Thymus (tissue), 14 donors: ENCODE results near the gene ZNF316. TPM values are rescaled to one million over a fixed set of nuclear protein-coding genes. Genes with fewer than 3 reads are reported as not detected.
A peak's percentile ranks its signal among the peaks of the same experiment; 100 is the strongest.

Source experiments
- DNase-seq, 9 donors: peaks; one replicate each; pipeline ENCODE4 v3.0.0-alpha.2; 2013; ENCODE audit warnings: low spot score in 9 of 9, low read depth in 6 of 9, missing footprints in 1 of 9
- H3K27ac ChIP-seq, 2 donors: one replicate each; pipeline ENCODE4 v1.5.1; 2013; ENCODE audit warnings: control low read depth in 1 of 2, low read depth in 1 of 2, low read length in 1 of 2, mild to moderate bottlenecking in 1 of 2, moderate library complexity in 1 of 2
- H3K27me3 ChIP-seq, 2 donors: one replicate each; pipeline ENCODE4 v1.5.1; 2013; ENCODE audit warnings: low read length in 1 of 2; ENCODE audit not compliant: control insufficient read depth in 2 of 2, insufficient read depth in 1 of 2
- H3K36me3 ChIP-seq, 2 donors: one replicate each; pipeline ENCODE4 v1.5.1; 2013; ENCODE audit warnings: low read length in 1 of 2, mild to moderate bottlenecking in 1 of 2, moderate library complexity in 1 of 2; ENCODE audit not compliant: control insufficient read depth in 2 of 2, insufficient read depth in 2 of 2
- H3K4me1 ChIP-seq, 2 donors: one replicate each; pipeline ENCODE4 v1.5.1; 2013; ENCODE audit warnings: low read length in 2 of 2; ENCODE audit not compliant: control insufficient read depth in 2 of 2, insufficient read depth in 2 of 2
- H3K4me3 ChIP-seq, 2 donors: one replicate each; pipeline ENCODE4 v1.5.1; 2013; ENCODE audit warnings: low read length in 2 of 2, control low read depth in 1 of 2, mild to moderate bottlenecking in 1 of 2
- H3K9me3 ChIP-seq, 2 donors: one replicate each; pipeline ENCODE4 v1.5.1; 2013; ENCODE audit warnings: low read length in 1 of 2, mild to moderate bottlenecking in 1 of 2; ENCODE audit not compliant: control insufficient read depth in 2 of 2, insufficient read depth in 1 of 2
- WGBS: extraction: QIAGEN DNeasy Blood & Tissue Kit; methylation state at CpG from one replicate; pipeline ENCODE4 v1.1.7; 2013; 5-methylcytosine and 5-hydroxymethylcytosine counted together
- long read RNA-seq, 10 donors: transcript quantifications; one replicate each; lab custom pipeline, GENCODE V29; 2026
- polyA plus RNA-seq: library from polyadenylated mRNA; stranded (reverse); fragments of 200-250 nt; gene quantifications from one replicate; pipeline ENCODE4 v1.2.3, GENCODE V29; 2013
- total RNA-seq: library from RNA; stranded (reverse); fragments of 120-200 nt; gene quantifications from one replicate; pipeline ENCODE4 v1.2.4, GENCODE V29; 2013
- donor health status: healthy.

ZNF316 gene
- 8.0 TPM for total RNA-seq
- polyA plus RNA-seq: 40.3 TPM
- long read RNA-seq, donor 1: 0 reads
- long read RNA-seq, donor 2: 0 reads
- long read RNA-seq, donor 3, full-length matches to known transcripts: 3 of 3 reads
- long read RNA-seq, donor 3, partial matches to known transcripts: 0 of 3 reads
- long read RNA-seq, donor 3, other reads (novel, unspliced or antisense): 0 of 3 reads
- long read RNA-seq, donor 4, full-length matches to known transcripts: 2 of 2 reads
- long read RNA-seq, donor 4, partial matches to known transcripts: 0 of 2 reads
- long read RNA-seq, donor 4, other reads (novel, unspliced or antisense): 0 of 2 reads
- long read RNA-seq, donor 5, full-length matches to known transcripts: 4 of 4 reads
- long read RNA-seq, donor 5, partial matches to known transcripts: 0 of 4 reads
- long read RNA-seq, donor 5, other reads (novel, unspliced or antisense): 0 of 4 reads
- long read RNA-seq, donor 6, full-length matches to known transcripts: 3 of 3 reads
- long read RNA-seq, donor 6, partial matches to known transcripts: 0 of 3 reads
- long read RNA-seq, donor 6, other reads (novel, unspliced or antisense): 0 of 3 reads
- long read RNA-seq, donor 7, full-length matches to known transcripts: 1 of 13 reads
- long read RNA-seq, donor 7, partial matches to known transcripts: 12 of 13 reads
- long read RNA-seq, donor 7, other reads (novel, unspliced or antisense): 0 of 13 reads
- long read RNA-seq, donor 8: 0 reads
- long read RNA-seq, donor 9: 0 reads
- long read RNA-seq, donor 10, full-length matches to known transcripts: 1 of 1 reads
- long read RNA-seq, donor 10, partial matches to known transcripts: 0 of 1 reads
- long read RNA-seq, donor 10, other reads (novel, unspliced or antisense): 0 of 1 reads

- H3K36me3 ChIP-seq: peaks cover 19 to 23% of the 10 kb centered on the region in 2 donors
- H3K27ac ChIP-seq: peak within 1 kb of the TSS in 1 of 2 donors; percentile 87
- H3K4me3 ChIP-seq: peak within 1 kb of the TSS; percentile 56 to 94
- H3K9me3 ChIP-seq: peaks cover 0 to 6% of the 10 kb centered on the region in 2 donors
- H3K4me1 ChIP-seq: peaks cover 13 to 18% of the 10 kb centered on the region in 2 donors
- no peaks in the 10 kb centered on the region for H3K27me3 ChIP-seq
- peak in 2 of 9 donors; percentile 39 to 51 for DNase-seq
- 2% methylated on average over 104 of the region's 104 CpGs for WGBS
Observed at GRCh38 chr7:6636741-6637543, at the start of gene ZNF316. Gene ZNF316 (plus strand): TSS chr7:6637318. CDS start chr7:6642410, 5,092 bp downstream.

GRCh38 chr7:6588566-6588965, 48.6 kb upstream of the ZNF316 start:
- H3K27ac ChIP-seq: no peak overlapping the region
- peaks cover 35 to 54% of the 10 kb centered on the region in 2 donors for H3K36me3 ChIP-seq
- no peaks in the 10 kb centered on the region for H3K9me3 ChIP-seq
- DNase-seq: no peak
- 98% methylated on average over 9 of the region's 9 CpGs for WGBS
- no peak overlapping the region for H3K4me3 ChIP-seq
- no peaks in the 10 kb centered on the region for H3K27me3 ChIP-seq
- peaks cover 7 to 17% of the 10 kb centered on the region in 2 donors for H3K4me1 ChIP-seq

- no peaks in the 10 kb centered on the region for H3K9me3 ChIP-seq
- peaks cover 7 to 17% of the 10 kb centered on the region in 2 donors for H3K4me1 ChIP-seq
- peaks cover 39 to 56% of the 10 kb centered on the region in 2 donors for H3K36me3 ChIP-seq
- no peaks in the 10 kb centered on the region for H3K27me3 ChIP-seq
- WGBS: 60% methylated on average over 22 of the region's 22 CpGs
- H3K27ac ChIP-seq: no peak overlapping the region
- no peak for DNase-seq
- peak overlapping the region; percentile 12 to 95 for H3K4me3 ChIP-seq
Observed at GRCh38 chr7:6589151-6589828, 47.8 kb upstream of the ZNF316 start.

GRCh38 chr7:6589829-6590644, 47.1 kb upstream of the ZNF316 start, which contains the start of gene INTS15:
Gene INTS15 (plus strand): TSS chr7:6590021. CDS start chr7:6590284, 263 bp downstream.
- DNase-seq: peak; percentile 68 to 91 (median 79)
- peaks cover 7 to 17% of the 10 kb centered on the region in 2 donors for H3K4me1 ChIP-seq
- peak within 1 kb of the TSS; percentile 73 to 95 for H3K4me3 ChIP-seq
- peak within 1 kb of the TSS; percentile 71 to 99 for H3K27ac ChIP-seq
- WGBS: under 1% methylated on average over 107 of the region's 107 CpGs
- no peaks in the 10 kb centered on the region for H3K27me3 ChIP-seq
- H3K9me3 ChIP-seq: no peaks in the 10 kb centered on the region
- peaks cover 41 to 56% of the 10 kb centered on the region in 2 donors for H3K36me3 ChIP-seq

- 16% methylated on average over 10 of the region's 10 CpGs for WGBS
- DNase-seq: peak in 1 of 9 donors; percentile 22
- peaks cover 43 to 56% of the 10 kb centered on the region in 2 donors for H3K36me3 ChIP-seq
- peaks cover 7 to 17% of the 10 kb centered on the region in 2 donors for H3K4me1 ChIP-seq
- H3K4me3 ChIP-seq: peak overlapping the region; percentile 73 to 95
- H3K27me3 ChIP-seq: no peaks in the 10 kb centered on the region
- H3K9me3 ChIP-seq: no peaks in the 10 kb centered on the region
- H3K27ac ChIP-seq: peak overlapping the region in 1 of 2 donors; percentile 99
Observed at GRCh38 chr7:6590645-6591110, 46.4 kb upstream of the ZNF316 start.

GRCh38 chr7:6600093-6600492, 37.0 kb upstream of the ZNF316 start:
- H3K27me3 ChIP-seq: no peaks in the 10 kb centered on the region
- no peak for DNase-seq
- no peak overlapping the region for H3K4me3 ChIP-seq
- no peaks in the 10 kb centered on the region for H3K9me3 ChIP-seq
- H3K36me3 ChIP-seq: peaks cover 78 to 82% of the 10 kb centered on the region in 2 donors
- WGBS: 98% methylated on average over 15 of the region's 15 CpGs
- H3K27ac ChIP-seq: no peak overlapping the region
- no peaks in the 10 kb centered on the region for H3K4me1 ChIP-seq

GRCh38 chr7:6604458-6604857, 32.7 kb upstream of the ZNF316 start:
- H3K4me3 ChIP-seq: no peak overlapping the region
- no peak for DNase-seq
- over 99% methylated on average over 10 of the region's 10 CpGs for WGBS
- H3K27ac ChIP-seq: no peak overlapping the region
- no peaks in the 10 kb centered on the region for H3K4me1 ChIP-seq
- H3K36me3 ChIP-seq: peaks cover 71 to 80% of the 10 kb centered on the region in 2 donors
- no peaks in the 10 kb centered on the region for H3K27me3 ChIP-seq
- no peaks in the 10 kb centered on the region for H3K9me3 ChIP-seq
